Body of pancreas (tissue), 4 donors: ENCODE results near the gene PLCD4.

ENCODE experiments used
- POLR2A ChIP-seq, 3 donors: fragments of 450-650 bp; IDR thresholded peaks; one replicate each; pipeline ENCODE4 v1.6.1; 2016; ENCODE audit warnings: antibody characterized with exemption in 3 of 3, mild to moderate bottlenecking in 2 of 3
- TF ChIP-seq, protein P1 (sequence below), 7 experiments: fragments of 450-650 bp in 4 of 7; fragments of 200-600 bp in 3 of 7; sonication (generic) in 3 of 7; IDR thresholded peaks; one replicate each; pipeline ENCODE4 v1.5.1; 2016 to 2019; ENCODE audit warnings: antibody characterized with exemption in 7 of 7

DNA sequence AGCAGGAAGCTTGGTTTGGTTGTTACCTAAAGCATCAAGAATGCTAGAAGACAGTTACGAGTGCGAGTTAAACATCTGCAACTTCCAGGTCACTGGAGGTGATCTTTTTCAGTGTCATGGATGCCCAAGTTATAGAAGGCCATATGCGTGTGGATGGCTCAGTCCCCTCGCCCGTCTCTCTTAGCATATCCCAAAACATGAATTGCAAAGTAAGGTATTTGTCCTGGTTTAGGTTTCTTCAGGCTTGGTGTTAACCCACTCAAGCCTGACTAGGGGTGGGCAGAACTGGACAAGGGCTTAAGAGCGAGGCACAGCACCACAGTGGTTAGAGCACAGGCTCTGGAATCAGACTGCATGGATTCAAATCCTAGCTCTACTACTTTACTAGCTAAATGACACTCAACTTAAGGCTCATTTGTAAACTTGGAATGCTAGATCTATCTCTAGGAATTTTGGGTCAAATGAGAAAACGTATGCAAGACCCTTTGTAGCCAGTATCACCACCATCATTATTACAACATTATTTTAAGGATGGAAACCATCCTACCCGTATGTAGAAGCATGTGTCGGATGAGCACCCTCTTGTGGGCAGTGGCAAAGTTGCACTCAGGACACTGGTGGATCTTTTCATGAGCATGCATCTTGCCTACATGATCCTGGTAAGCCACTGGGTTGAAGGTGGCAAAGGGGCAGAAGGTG is 40.5 kb downstream of the PLCD4 start:
- TF ChIP-seq, protein P1, sequence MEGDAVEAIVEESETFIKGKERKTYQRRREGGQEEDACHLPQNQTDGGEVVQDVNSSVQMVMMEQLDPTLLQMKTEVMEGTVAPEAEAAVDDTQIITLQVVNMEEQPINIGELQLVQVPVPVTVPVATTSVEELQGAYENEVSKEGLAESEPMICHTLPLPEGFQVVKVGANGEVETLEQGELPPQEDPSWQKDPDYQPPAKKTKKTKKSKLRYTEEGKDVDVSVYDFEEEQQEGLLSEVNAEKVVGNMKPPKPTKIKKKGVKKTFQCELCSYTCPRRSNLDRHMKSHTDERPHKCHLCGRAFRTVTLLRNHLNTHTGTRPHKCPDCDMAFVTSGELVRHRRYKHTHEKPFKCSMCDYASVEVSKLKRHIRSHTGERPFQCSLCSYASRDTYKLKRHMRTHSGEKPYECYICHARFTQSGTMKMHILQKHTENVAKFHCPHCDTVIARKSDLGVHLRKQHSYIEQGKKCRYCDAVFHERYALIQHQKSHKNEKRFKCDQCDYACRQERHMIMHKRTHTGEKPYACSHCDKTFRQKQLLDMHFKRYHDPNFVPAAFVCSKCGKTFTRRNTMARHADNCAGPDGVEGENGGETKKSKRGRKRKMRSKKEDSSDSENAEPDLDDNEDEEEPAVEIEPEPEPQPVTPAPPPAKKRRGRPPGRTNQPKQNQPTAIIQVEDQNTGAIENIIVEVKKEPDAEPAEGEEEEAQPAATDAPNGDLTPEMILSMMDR (IDR thresholded peaks at IDR 0.05) = peak in 6 of 7 experiments; percentile 53 to 70 (median 64)
- TF ChIP-seq POLR2A (IDR thresholded peaks at IDR 0.05) = no peak
